ENCODE data around the gene CDK14. TPM values are rescaled to one million over a fixed set of nuclear protein-coding genes. Genes with fewer than 3 reads are reported as not detected.

The CDK14 gene
- total and polyA plus RNA-seq, 2 donors (not counting 3 experiments of a cell fraction or from before 2014, with no cell fraction given) = 5.5 to 34.2 TPM

DNA sequence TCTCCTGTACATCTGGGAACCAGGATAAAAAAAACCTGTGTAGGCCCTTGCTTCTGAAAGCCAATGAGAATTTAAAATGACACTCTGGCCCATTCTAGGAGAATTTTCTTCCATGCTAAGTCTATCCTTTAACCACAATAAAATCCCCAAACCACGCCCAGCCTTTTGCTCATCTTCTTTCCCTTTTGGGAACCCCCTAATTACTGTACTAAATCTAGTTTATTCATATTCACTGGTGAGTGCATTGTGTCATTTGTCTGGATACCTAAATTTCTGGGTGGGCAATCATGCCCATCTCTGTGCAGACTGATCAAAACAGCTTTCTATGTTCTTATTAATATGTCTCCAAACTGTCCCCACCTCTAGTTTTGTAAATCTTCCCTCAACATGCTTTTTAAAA is 11.7 kb upstream of the CDK14 start:
- ChIA-PET POLR2A (no interaction called here), CTCF (no interaction called here)
- no peak overlapping the region for H3K9ac ChIP-seq (replicated peaks; ENCODE audit: extremely low read depth, insufficient read depth, low read length)
- dilution Hi-C loops (cut with MboI; ENCODE audit: extremely low pct_ligation_motif_present, low sequenced_read_pairs) (no loop called here), intact Hi-C loops (cut with micrococcal nuclease) (no loop called here)
- H3K9me3 ChIP-seq (replicated peaks; ENCODE audit: control insufficient read depth, insufficient read depth, low read length) = no peaks in the 10 kb centered on the region
- DNase-seq (ENCODE audit: low read depth, low spot score) (no peak), FAIRE-seq (no peak)
- no TSS peak for BruUV-seq (replicated peaks)
- H4K20me1 ChIP-seq (replicated peaks; ENCODE audit: control insufficient read depth, extremely low read depth, insufficient read depth, low read length) = no peaks in the 10 kb centered on the region
- H3K9me1 ChIP-seq (replicated peaks; ENCODE audit: control insufficient read depth, extremely low read depth, insufficient read depth, low read length) = no peaks in the 10 kb centered on the region
- H3K36me3 ChIP-seq (ENCODE audit: control insufficient read depth in 2 of 2, extremely low read depth in 1 of 2, insufficient read depth in 2 of 2, low read length in 2 of 2) = no peaks in the 10 kb centered on the region
- H3K4me3 ChIP-seq (replicated peaks in 1 of 3; ENCODE audit: insufficient read depth in 1 of 3, low read depth in 1 of 3, low read length in 3 of 3) = no peak overlapping the region
- H3K79me2 ChIP-seq (ENCODE audit: control insufficient read depth, insufficient read depth, low read length) = no peaks in the 10 kb centered on the region
- no peak overlapping the region for H2AFZ ChIP-seq (ENCODE audit: low read depth, low read length)
- H3K4me2 ChIP-seq (ENCODE audit: insufficient read depth, low read length) = no peak overlapping the region
- H3K4me1 ChIP-seq (ENCODE audit: control insufficient read depth, extremely low read depth, insufficient read depth, low read length) = peaks cover 8% of the 10 kb centered on the region
- no peaks in the 10 kb centered on the region for H3K27me3 ChIP-seq (ENCODE audit: control insufficient read depth in 2 of 2, insufficient read depth in 2 of 2, low read length in 2 of 2)
- no peak overlapping the region for H3K27ac ChIP-seq (ENCODE audit: insufficient read depth, low read depth, low read length)
- no peak for TF ChIP-seq GATA2 (IDR thresholded peaks at IDR 0.05; ENCODE audit: insufficient read depth, insufficient read length, low read depth, low read length)
- TF ChIP-seq EZH2 (IDR thresholded peaks at IDR 0.05; ENCODE audit: borderline replicate concordance, low read depth, low read length, severe bottlenecking) = no peak
- no peak for TF ChIP-seq FOS (IDR thresholded peaks at IDR 0.05; ENCODE audit: borderline replicate concordance, insufficient read depth, low read length)
- TF ChIP-seq MYC (IDR thresholded peaks at IDR 0.05; ENCODE audit: low read depth, low read length) = no peak
- TF ChIP-seq JUN (IDR thresholded peaks at IDR 0.05; ENCODE audit: borderline replicate concordance, insufficient read depth, insufficient read length, low read depth) = no peak
- TF ChIP-seq, protein P1, sequence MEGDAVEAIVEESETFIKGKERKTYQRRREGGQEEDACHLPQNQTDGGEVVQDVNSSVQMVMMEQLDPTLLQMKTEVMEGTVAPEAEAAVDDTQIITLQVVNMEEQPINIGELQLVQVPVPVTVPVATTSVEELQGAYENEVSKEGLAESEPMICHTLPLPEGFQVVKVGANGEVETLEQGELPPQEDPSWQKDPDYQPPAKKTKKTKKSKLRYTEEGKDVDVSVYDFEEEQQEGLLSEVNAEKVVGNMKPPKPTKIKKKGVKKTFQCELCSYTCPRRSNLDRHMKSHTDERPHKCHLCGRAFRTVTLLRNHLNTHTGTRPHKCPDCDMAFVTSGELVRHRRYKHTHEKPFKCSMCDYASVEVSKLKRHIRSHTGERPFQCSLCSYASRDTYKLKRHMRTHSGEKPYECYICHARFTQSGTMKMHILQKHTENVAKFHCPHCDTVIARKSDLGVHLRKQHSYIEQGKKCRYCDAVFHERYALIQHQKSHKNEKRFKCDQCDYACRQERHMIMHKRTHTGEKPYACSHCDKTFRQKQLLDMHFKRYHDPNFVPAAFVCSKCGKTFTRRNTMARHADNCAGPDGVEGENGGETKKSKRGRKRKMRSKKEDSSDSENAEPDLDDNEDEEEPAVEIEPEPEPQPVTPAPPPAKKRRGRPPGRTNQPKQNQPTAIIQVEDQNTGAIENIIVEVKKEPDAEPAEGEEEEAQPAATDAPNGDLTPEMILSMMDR (IDR thresholded peaks at IDR 0.05; ENCODE audit: extremely low read depth in 1 of 2, insufficient read depth in 1 of 2, low read depth in 1 of 2, low read length in 2 of 2) = no peak
- TF ChIP-seq POLR2A (IDR thresholded peaks at IDR 0.05; ENCODE audit: low read depth, low read length) = no peak
- no peak for TF ChIP-seq POLR2AphosphoS5 (IDR thresholded peaks at IDR 0.05; ENCODE audit: insufficient read depth, low read depth, low read length)
- TF ChIP-seq, protein P2, sequence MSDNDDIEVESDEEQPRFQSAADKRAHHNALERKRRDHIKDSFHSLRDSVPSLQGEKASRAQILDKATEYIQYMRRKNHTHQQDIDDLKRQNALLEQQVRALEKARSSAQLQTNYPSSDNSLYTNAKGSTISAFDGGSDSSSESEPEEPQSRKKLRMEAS (IDR thresholded peaks at IDR 0.05; ENCODE audit: insufficient read depth, insufficient read length) = no peak
